ENCODE results near the gene DNAJC12.

GRCh38 chr10:67819768-67820204, 18.2 kb downstream of the DNAJC12 start:
- TF ChIP-seq, protein P1, sequence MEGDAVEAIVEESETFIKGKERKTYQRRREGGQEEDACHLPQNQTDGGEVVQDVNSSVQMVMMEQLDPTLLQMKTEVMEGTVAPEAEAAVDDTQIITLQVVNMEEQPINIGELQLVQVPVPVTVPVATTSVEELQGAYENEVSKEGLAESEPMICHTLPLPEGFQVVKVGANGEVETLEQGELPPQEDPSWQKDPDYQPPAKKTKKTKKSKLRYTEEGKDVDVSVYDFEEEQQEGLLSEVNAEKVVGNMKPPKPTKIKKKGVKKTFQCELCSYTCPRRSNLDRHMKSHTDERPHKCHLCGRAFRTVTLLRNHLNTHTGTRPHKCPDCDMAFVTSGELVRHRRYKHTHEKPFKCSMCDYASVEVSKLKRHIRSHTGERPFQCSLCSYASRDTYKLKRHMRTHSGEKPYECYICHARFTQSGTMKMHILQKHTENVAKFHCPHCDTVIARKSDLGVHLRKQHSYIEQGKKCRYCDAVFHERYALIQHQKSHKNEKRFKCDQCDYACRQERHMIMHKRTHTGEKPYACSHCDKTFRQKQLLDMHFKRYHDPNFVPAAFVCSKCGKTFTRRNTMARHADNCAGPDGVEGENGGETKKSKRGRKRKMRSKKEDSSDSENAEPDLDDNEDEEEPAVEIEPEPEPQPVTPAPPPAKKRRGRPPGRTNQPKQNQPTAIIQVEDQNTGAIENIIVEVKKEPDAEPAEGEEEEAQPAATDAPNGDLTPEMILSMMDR (IDR thresholded peaks at IDR 0.05): no peak
- TF ChIP-seq EZH2 (IDR thresholded peaks at IDR 0.05): no peak
